ENCODE measurements around the gene PCED1A.

GRCh38 chr20:2826655-2827054, 13.8 kb downstream of the PCED1A start:
- TF ChIP-seq CTCF (IDR thresholded peaks at IDR 0.05; ENCODE audit: control extremely low read depth in 1 of 3, insufficient read depth in 1 of 3, low read depth in 1 of 3, low read length in 3 of 3) (no peak), USF2 (IDR thresholded peaks at IDR 0.05; ENCODE audit: low read length) (no peak), SIN3A (conservative IDR thresholded peaks at IDR 0.05 in 1 of 2, IDR thresholded peaks at IDR 0.05 in 1 of 2; ENCODE audit: low read depth in 1 of 2, low read length in 2 of 2) (no peak), CREB1 (IDR thresholded peaks at IDR 0.05) (no peak), POLR2AphosphoS5 (IDR thresholded peaks at IDR 0.05; ENCODE audit: low read depth, low read length) (no peak), POLR2A (IDR thresholded peaks at IDR 0.05; ENCODE audit: control extremely low read depth in 1 of 2, low read depth in 2 of 2, low read length in 2 of 2) (no peak), CHD2 (IDR thresholded peaks at IDR 0.05; ENCODE audit: low read length) (no peak), TEAD4 (IDR thresholded peaks at IDR 0.05; ENCODE audit: low read depth, low read length) (no peak)

Data from H1 (cell line).